ENCODE results near the gene TH.

TH gene

GRCh38 chr11:2133241-2134021 lies 38.2 kb downstream of the TH start:
- no peaks in the 10 kb centered on the region for H3K79me1 ChIP-seq (ENCODE audit: low read length)
- DNase-seq = no peak
- H2BK120ac ChIP-seq (ENCODE audit: low read depth, low read length) = no peak overlapping the region
- no peaks in the 10 kb centered on the region for H3K79me2 ChIP-seq (ENCODE audit: control insufficient read depth, insufficient read depth, low read length)
- no CpG with 5 or more reads among the region's 33 CpGs for WGBS (ENCODE audit: extremely low coverage, insufficient coverage, low lambda C conversion rate)
- H4K5ac ChIP-seq (ENCODE audit: low read length) = no peak overlapping the region
- no peak overlapping the region for H4K8ac ChIP-seq (ENCODE audit: low read depth, low read length)
- H3K27me3 ChIP-seq (ENCODE audit: insufficient read depth, low read length, poor library complexity) = peaks cover 4% of the 10 kb centered on the region
- H2AK5ac ChIP-seq (ENCODE audit: low read length) = no peak overlapping the region
- H3K4me2 ChIP-seq (ENCODE audit: low read length) = no peak overlapping the region
- no peak overlapping the region for H3K23ac ChIP-seq (ENCODE audit: low read length)
- H3K56ac ChIP-seq (ENCODE audit: low read length) = no peak overlapping the region
- H3K4me3 ChIP-seq (ENCODE audit: low read length) = no peak overlapping the region
- no peak overlapping the region for H2BK15ac ChIP-seq (replicated peaks; ENCODE audit: low read depth)
- H3K36me3 ChIP-seq (ENCODE audit: control insufficient read depth, insufficient read depth, low read length) = no peaks in the 10 kb centered on the region
- no peaks in the 10 kb centered on the region for H3K4me1 ChIP-seq (ENCODE audit: control insufficient read depth, low read depth, low read length)
- H3K18ac ChIP-seq (ENCODE audit: low read length) = no peak overlapping the region
- H3K4ac ChIP-seq (ENCODE audit: low read depth, low read length) = no peak overlapping the region
- no peak overlapping the region for H3K9ac ChIP-seq (ENCODE audit: low read length)
- no peak overlapping the region for H2BK5ac ChIP-seq (ENCODE audit: low read length)
- no peak overlapping the region for H3K27ac ChIP-seq (ENCODE audit: low read depth, low read length)

GRCh38 chr11:2132874-2133240 lies 38.8 kb downstream of the TH start:
- H3K4me3 ChIP-seq (ENCODE audit: low read length) = no peak overlapping the region
- WGBS (ENCODE audit: extremely low coverage, insufficient coverage, low lambda C conversion rate) = no CpG with 5 or more reads among the region's 24 CpGs
- H3K4me1 ChIP-seq (ENCODE audit: control insufficient read depth, low read depth, low read length) = no peaks in the 10 kb centered on the region
- H3K27ac ChIP-seq (ENCODE audit: low read depth, low read length) = no peak overlapping the region
- no peak overlapping the region for H3K18ac ChIP-seq (ENCODE audit: low read length)
- no peak overlapping the region for H3K4ac ChIP-seq (ENCODE audit: low read depth, low read length)
- no peaks in the 10 kb centered on the region for H3K27me3 ChIP-seq (ENCODE audit: insufficient read depth, low read length, poor library complexity)
- no peak overlapping the region for H3K56ac ChIP-seq (ENCODE audit: low read length)
- H2BK5ac ChIP-seq (ENCODE audit: low read length) = no peak overlapping the region
- H2BK120ac ChIP-seq (ENCODE audit: low read depth, low read length) = no peak overlapping the region
- H2AK5ac ChIP-seq (ENCODE audit: low read length) = no peak overlapping the region
- H4K5ac ChIP-seq (ENCODE audit: low read length) = no peak overlapping the region
- H3K23ac ChIP-seq (ENCODE audit: low read length) = no peak overlapping the region
- H3K9ac ChIP-seq (ENCODE audit: low read length) = no peak overlapping the region
- H4K8ac ChIP-seq (ENCODE audit: low read depth, low read length) = no peak overlapping the region
- no peak overlapping the region for H2BK15ac ChIP-seq (replicated peaks; ENCODE audit: low read depth)
- no peaks in the 10 kb centered on the region for H3K36me3 ChIP-seq (ENCODE audit: control insufficient read depth, insufficient read depth, low read length)
- no peak for DNase-seq
- no peaks in the 10 kb centered on the region for H3K79me2 ChIP-seq (ENCODE audit: control insufficient read depth, insufficient read depth, low read length)
- no peaks in the 10 kb centered on the region for H3K79me1 ChIP-seq (ENCODE audit: low read length)
- no peak overlapping the region for H3K4me2 ChIP-seq (ENCODE audit: low read length)

GRCh38 chr11:2132246-2132645 lies 39.4 kb downstream of the TH start:
- no peaks in the 10 kb centered on the region for H3K36me3 ChIP-seq (ENCODE audit: control insufficient read depth, insufficient read depth, low read length)
- no CpG with 5 or more reads among the region's 6 CpGs for WGBS (ENCODE audit: extremely low coverage, insufficient coverage, low lambda C conversion rate)
- H3K18ac ChIP-seq (ENCODE audit: low read length) = no peak overlapping the region
- no peaks in the 10 kb centered on the region for H3K79me2 ChIP-seq (ENCODE audit: control insufficient read depth, insufficient read depth, low read length)
- no peak for DNase-seq
- H2BK5ac ChIP-seq (ENCODE audit: low read length) = no peak overlapping the region
- H3K9ac ChIP-seq (ENCODE audit: low read length) = no peak overlapping the region
- no peak overlapping the region for H3K4ac ChIP-seq (ENCODE audit: low read depth, low read length)
- no peak overlapping the region for H4K8ac ChIP-seq (ENCODE audit: low read depth, low read length)
- H3K56ac ChIP-seq (ENCODE audit: low read length) = no peak overlapping the region
- H2AK5ac ChIP-seq (ENCODE audit: low read length) = no peak overlapping the region
- H3K4me1 ChIP-seq (ENCODE audit: control insufficient read depth, low read depth, low read length) = no peaks in the 10 kb centered on the region
- H3K79me1 ChIP-seq (ENCODE audit: low read length) = no peaks in the 10 kb centered on the region
- H3K27ac ChIP-seq (ENCODE audit: low read depth, low read length) = no peak overlapping the region
- no peaks in the 10 kb centered on the region for H3K27me3 ChIP-seq (ENCODE audit: insufficient read depth, low read length, poor library complexity)
- no peak overlapping the region for H4K5ac ChIP-seq (ENCODE audit: low read length)
- H3K4me3 ChIP-seq (ENCODE audit: low read length) = no peak overlapping the region
- no peak overlapping the region for H2BK120ac ChIP-seq (ENCODE audit: low read depth, low read length)
- no peak overlapping the region for H3K23ac ChIP-seq (ENCODE audit: low read length)
- no peak overlapping the region for H3K4me2 ChIP-seq (ENCODE audit: low read length)
- no peak overlapping the region for H2BK15ac ChIP-seq (replicated peaks; ENCODE audit: low read depth)

DNA sequence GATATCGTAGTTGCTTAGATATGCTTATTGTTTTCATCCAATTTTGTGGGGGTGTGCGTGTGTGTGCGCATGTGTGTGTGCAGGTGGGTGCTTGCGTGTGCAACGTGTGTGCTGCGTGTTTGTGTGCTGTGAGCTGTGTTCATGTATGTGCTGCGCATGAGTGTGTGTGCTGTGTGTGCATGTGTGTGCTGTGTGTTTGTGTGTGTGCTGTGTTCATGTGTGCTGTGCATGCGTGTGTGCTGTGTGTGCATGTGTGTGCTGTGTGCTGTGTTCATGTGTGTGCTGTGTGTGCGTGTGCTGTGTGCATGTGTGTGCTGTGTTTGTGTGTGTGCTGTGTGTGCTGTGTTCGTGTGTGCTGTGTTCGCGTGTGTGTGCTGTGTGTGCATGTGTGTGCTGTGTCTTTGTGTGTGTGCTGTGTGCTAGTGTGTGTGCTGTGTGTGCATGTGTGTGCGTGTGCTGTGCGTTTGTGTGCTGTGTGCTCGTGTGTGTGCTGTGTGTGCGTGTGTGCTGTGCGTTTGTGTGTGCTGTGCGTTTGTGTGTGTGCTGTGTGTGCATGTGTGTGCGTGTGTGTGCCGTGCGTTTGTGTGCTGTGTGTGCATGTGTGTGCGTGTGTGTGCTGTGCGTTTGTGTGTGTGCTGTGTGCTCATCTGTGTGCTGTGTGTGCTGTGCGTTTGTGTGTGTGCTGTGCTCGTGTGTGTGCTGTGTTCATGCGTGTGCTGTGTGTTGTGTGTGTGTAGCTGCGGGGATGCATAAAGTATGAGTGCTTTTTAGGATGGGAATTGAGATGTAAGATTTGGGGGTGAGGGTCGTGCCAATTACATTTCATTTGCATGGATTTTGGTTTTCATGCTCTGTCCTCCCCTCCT lies 40.0 kb downstream of the TH start:
- Histone ChIP-seq H4K8ac (ENCODE audit: low read depth, low read length) (no peak overlapping the region), H2BK120ac (ENCODE audit: low read depth, low read length) (no peak overlapping the region), H3K79me1 (ENCODE audit: low read length) (no peaks in the 10 kb centered on the region), H3K27me3 (ENCODE audit: insufficient read depth, low read length, poor library complexity) (no peaks in the 10 kb centered on the region), H3K18ac (ENCODE audit: low read length) (no peak overlapping the region), H3K4ac (ENCODE audit: low read depth, low read length) (no peak overlapping the region), H3K4me1 (ENCODE audit: control insufficient read depth, low read depth, low read length) (no peaks in the 10 kb centered on the region), H3K23ac (ENCODE audit: low read length) (no peak overlapping the region), H3K4me3 (ENCODE audit: low read length) (no peak overlapping the region), H3K56ac (ENCODE audit: low read length) (no peak overlapping the region), H4K5ac (ENCODE audit: low read length) (no peak overlapping the region), H3K9ac (ENCODE audit: low read length) (no peak overlapping the region), H2BK5ac (ENCODE audit: low read length) (no peak overlapping the region), H3K79me2 (ENCODE audit: control insufficient read depth, insufficient read depth, low read length) (no peaks in the 10 kb centered on the region), H3K36me3 (ENCODE audit: control insufficient read depth, insufficient read depth, low read length) (no peaks in the 10 kb centered on the region), H2BK15ac (replicated peaks; ENCODE audit: low read depth) (no peak overlapping the region), H2AK5ac (ENCODE audit: low read length) (no peak overlapping the region), H3K27ac (ENCODE audit: low read depth, low read length) (no peak overlapping the region), H3K4me2 (ENCODE audit: low read length) (no peak overlapping the region)
- DNase-seq = no peak
- no CpG with 5 or more reads among the region's 28 CpGs for WGBS (ENCODE audit: extremely low coverage, insufficient coverage, low lambda C conversion rate)

GRCh38 chr11:2130881-2131352 lies 40.7 kb downstream of the TH start:
- Histone ChIP-seq H3K4me3 (ENCODE audit: low read length) (no peak overlapping the region), H2BK15ac (replicated peaks; ENCODE audit: low read depth) (no peak overlapping the region), H3K4ac (ENCODE audit: low read depth, low read length) (no peak overlapping the region), H3K9ac (ENCODE audit: low read length) (no peak overlapping the region), H3K27ac (ENCODE audit: low read depth, low read length) (no peak overlapping the region), H2AK5ac (ENCODE audit: low read length) (no peak overlapping the region), H3K36me3 (ENCODE audit: control insufficient read depth, insufficient read depth, low read length) (no peaks in the 10 kb centered on the region), H4K8ac (ENCODE audit: low read depth, low read length) (no peak overlapping the region), H3K23ac (ENCODE audit: low read length) (no peak overlapping the region), H3K27me3 (ENCODE audit: insufficient read depth, low read length, poor library complexity) (no peaks in the 10 kb centered on the region), H3K79me2 (ENCODE audit: control insufficient read depth, insufficient read depth, low read length) (no peaks in the 10 kb centered on the region), H3K79me1 (ENCODE audit: low read length) (no peaks in the 10 kb centered on the region), H3K4me1 (ENCODE audit: control insufficient read depth, low read depth, low read length) (no peaks in the 10 kb centered on the region), H3K56ac (ENCODE audit: low read length) (no peak overlapping the region), H2BK5ac (ENCODE audit: low read length) (no peak overlapping the region), H4K5ac (ENCODE audit: low read length) (no peak overlapping the region), H3K18ac (ENCODE audit: low read length) (no peak overlapping the region), H2BK120ac (ENCODE audit: low read depth, low read length) (no peak overlapping the region), H3K4me2 (ENCODE audit: low read length) (no peak overlapping the region)
- DNase-seq = no peak
- WGBS (ENCODE audit: extremely low coverage, insufficient coverage, low lambda C conversion rate) = no CpG with 5 or more reads among the region's 18 CpGs
